Vagina (tissue), 2 donors: ENCODE measurements around the gene ARMC3. TPM values are rescaled to one million over a fixed set of nuclear protein-coding genes. Genes with fewer than 3 reads are reported as not detected.

Experiments used
- DNase-seq, 2 donors: peaks; one replicate each; pipeline ENCODE4 v3.0.0-alpha.2; 2017; ENCODE audit errors: extremely low spot score in 2 of 2
- H3K27ac ChIP-seq: fragments of 200-600 bp; sonication (generic); one replicate; pipeline ENCODE4 v1.5.1; 2019
- H3K27me3 ChIP-seq: fragments of 200-600 bp; sonication (generic); one replicate; pipeline ENCODE4 v1.5.1; 2019
- H3K36me3 ChIP-seq, 2 donors: fragments of 200-600 bp; sonication (generic); one replicate each; pipeline ENCODE4 v1.5.1; 2017 to 2019
- H3K4me1 ChIP-seq: fragments of 200-600 bp; sonication (generic); one replicate; pipeline ENCODE4 v1.5.1; 2019
- H3K4me3 ChIP-seq, 2 donors: fragments of 200-600 bp; sonication (generic); 1 replicate in 1 of 2; 2 replicates in 1 of 2; pipeline ENCODE4 v1.5.1; 2016 to 2019
- H3K9me3 ChIP-seq: fragments of 200-600 bp; sonication (generic); one replicate; pipeline ENCODE4 v1.5.1; 2019
- POLR2A ChIP-seq, 2 donors: fragments of 450-650 bp; IDR thresholded peaks; one replicate each; pipeline ENCODE4 v1.6.1; 2017; ENCODE audit warnings: antibody characterized with exemption in 2 of 2, mild to moderate bottlenecking in 2 of 2, moderate library complexity in 2 of 2
- POLR2AphosphoS5 ChIP-seq, 2 donors: sonication (generic); formaldehyde crosslinking; IDR thresholded peaks; one replicate each; pipeline ENCODE4 v1.9.0; 2017; ENCODE audit warnings: antibody characterized with exemption in 2 of 2, mild to moderate bottlenecking in 2 of 2, low read depth in 1 of 2; ENCODE audit not compliant: insufficient read depth in 1 of 2
- intact Hi-C: fragments of 100-400 bp; cut with DNase I; formaldehyde crosslinking; loops from one replicate; pipeline ENCODE4 v1.15.1; 2023
- total RNA-seq: library from RNA; depleted of rRNA; stranded (reverse); fragments of >200 nt; gene quantifications from one replicate; pipeline ENCODE4 v1.2.3, GENCODE V29; 2016
- TF ChIP-seq, protein P1 (sequence below), 3 experiments: fragments of 450-650 bp in 2 of 3; fragments of 200-600 bp in 1 of 3; sonication (generic) in 1 of 3; IDR thresholded peaks; one replicate each; pipeline ENCODE4 v1.5.1; 2017 to 2019; ENCODE audit warnings: antibody characterized with exemption in 3 of 3, mild to moderate bottlenecking in 2 of 3, moderate library complexity in 2 of 3

Gene ARMC3
- total RNA-seq, 1 donor from 2014 or later = not detected

DNA sequence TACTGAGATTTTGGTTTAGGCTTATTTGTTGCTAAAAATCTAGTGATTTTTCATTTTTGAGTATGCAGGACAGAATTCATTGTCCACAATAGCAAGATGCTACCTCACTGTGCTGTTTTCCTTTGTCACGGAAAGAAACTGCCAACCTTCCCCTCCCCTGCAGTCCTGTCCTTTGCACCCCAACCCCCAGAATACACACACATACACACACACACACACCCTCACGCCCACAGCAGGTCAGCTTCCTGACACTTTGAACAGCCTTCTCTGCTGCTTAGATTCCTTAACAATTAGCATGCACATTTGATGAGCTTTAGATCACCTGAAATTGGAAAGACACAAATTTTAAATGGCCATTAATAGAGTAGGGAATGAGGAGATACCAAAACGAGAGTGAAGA, 32.1 kb downstream of the ARMC3 start:
- intact Hi-C loops = no loop called here
- H3K27me3 ChIP-seq = no peaks in the 10 kb centered on the region
- H3K4me3 ChIP-seq = no peak overlapping the region
- no peaks in the 10 kb centered on the region for H3K4me1 ChIP-seq
- H3K36me3 ChIP-seq = no peaks in the 10 kb centered on the region
- no peaks in the 10 kb centered on the region for H3K9me3 ChIP-seq
- TF ChIP-seq POLR2AphosphoS5 (IDR thresholded peaks at IDR 0.05; ENCODE audit: insufficient read depth in 1 of 2, low read depth in 1 of 2) = no peak
- TF ChIP-seq, protein P1, sequence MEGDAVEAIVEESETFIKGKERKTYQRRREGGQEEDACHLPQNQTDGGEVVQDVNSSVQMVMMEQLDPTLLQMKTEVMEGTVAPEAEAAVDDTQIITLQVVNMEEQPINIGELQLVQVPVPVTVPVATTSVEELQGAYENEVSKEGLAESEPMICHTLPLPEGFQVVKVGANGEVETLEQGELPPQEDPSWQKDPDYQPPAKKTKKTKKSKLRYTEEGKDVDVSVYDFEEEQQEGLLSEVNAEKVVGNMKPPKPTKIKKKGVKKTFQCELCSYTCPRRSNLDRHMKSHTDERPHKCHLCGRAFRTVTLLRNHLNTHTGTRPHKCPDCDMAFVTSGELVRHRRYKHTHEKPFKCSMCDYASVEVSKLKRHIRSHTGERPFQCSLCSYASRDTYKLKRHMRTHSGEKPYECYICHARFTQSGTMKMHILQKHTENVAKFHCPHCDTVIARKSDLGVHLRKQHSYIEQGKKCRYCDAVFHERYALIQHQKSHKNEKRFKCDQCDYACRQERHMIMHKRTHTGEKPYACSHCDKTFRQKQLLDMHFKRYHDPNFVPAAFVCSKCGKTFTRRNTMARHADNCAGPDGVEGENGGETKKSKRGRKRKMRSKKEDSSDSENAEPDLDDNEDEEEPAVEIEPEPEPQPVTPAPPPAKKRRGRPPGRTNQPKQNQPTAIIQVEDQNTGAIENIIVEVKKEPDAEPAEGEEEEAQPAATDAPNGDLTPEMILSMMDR (IDR thresholded peaks at IDR 0.05) = no peak
- no peak for TF ChIP-seq POLR2A (IDR thresholded peaks at IDR 0.05)
- H3K27ac ChIP-seq = no peak overlapping the region
- DNase-seq = no peak

DNA sequence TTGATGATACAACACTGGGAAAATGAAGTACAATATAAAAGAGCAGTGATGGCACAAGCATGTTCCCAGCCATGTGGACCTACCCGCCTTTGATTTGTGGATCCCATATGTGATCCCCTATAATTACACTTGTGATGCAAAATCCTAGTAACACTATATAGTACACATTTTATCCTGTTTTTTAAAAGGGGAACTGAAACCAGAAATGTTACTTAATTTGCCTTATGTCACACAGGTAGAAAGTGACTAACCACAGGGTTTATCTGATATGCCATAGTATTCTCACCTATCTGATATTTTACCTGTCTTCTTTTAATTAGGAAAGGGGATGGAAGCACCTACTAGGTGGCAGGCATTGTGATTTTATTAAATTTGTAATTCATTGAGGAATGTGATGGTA, 35.0 kb downstream of the ARMC3 start:
- intact Hi-C loops = no loop called here
- no peak for DNase-seq
- TF ChIP-seq POLR2A (IDR thresholded peaks at IDR 0.05) = no peak
- no peak for TF ChIP-seq POLR2AphosphoS5 (IDR thresholded peaks at IDR 0.05; ENCODE audit: insufficient read depth in 1 of 2, low read depth in 1 of 2)
- TF ChIP-seq, protein P1 (IDR thresholded peaks at IDR 0.05) = no peak
- Histone ChIP-seq H3K27me3 (no peaks in the 10 kb centered on the region), H3K4me1 (no peaks in the 10 kb centered on the region), H3K27ac (no peak overlapping the region), H3K36me3 (no peaks in the 10 kb centered on the region), H3K4me3 (no peak overlapping the region), H3K9me3 (no peaks in the 10 kb centered on the region)

DNA sequence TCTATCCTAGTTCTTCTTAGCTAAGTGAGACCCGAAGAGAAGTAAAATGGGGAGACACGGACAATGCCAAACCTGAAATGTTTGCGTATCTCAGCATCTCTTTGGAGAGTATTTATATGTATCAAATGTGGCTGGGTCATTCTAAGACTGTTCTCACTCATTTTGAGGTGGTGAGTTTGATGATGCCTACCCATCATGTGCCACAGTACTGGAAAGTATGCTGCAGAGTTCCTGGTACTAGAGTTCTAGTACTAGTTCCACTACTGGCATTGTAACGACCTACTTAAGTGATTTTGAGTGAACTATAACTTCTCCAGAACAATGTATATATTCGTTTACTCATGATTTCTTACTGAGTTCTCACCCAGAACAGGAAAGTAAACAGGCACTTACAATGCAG, 41.9 kb downstream of the ARMC3 start:
- DNase-seq = no peak
- no peak for TF ChIP-seq POLR2AphosphoS5 (IDR thresholded peaks at IDR 0.05; ENCODE audit: insufficient read depth in 1 of 2, low read depth in 1 of 2)
- TF ChIP-seq, protein P1 (IDR thresholded peaks at IDR 0.05) = no peak
- no peak for TF ChIP-seq POLR2A (IDR thresholded peaks at IDR 0.05)
- Histone ChIP-seq H3K4me3 (no peak overlapping the region), H3K9me3 (no peaks in the 10 kb centered on the region), H3K27ac (no peak overlapping the region), H3K27me3 (no peaks in the 10 kb centered on the region), H3K4me1 (no peaks in the 10 kb centered on the region), H3K36me3 (no peaks in the 10 kb centered on the region)
- intact Hi-C loops = no loop called here

DNA sequence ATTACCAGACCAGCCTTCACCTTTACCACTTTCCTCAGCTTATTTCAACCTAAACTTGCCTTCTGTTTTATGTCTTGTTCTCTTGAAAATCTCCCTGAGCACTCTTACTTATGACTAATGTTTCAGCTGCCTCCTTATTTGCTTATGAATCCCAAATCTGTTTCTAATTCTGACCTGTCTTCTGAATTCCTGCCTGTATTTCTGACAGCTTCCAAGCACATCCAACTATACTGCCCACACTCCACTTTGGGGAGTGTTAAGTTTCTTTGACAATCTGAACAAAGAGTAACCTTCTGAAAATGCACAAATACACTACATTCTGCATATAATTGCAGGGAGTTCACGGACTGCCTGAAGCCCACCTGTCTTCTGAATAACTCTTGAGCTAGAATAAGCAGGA, 48.7 kb downstream of the ARMC3 start:
- H3K9me3 ChIP-seq = no peaks in the 10 kb centered on the region
- no peak for TF ChIP-seq POLR2A (IDR thresholded peaks at IDR 0.05)
- TF ChIP-seq POLR2AphosphoS5 (IDR thresholded peaks at IDR 0.05; ENCODE audit: insufficient read depth in 1 of 2, low read depth in 1 of 2) = no peak
- intact Hi-C loops = no loop called here
- H3K36me3 ChIP-seq = no peaks in the 10 kb centered on the region
- H3K27me3 ChIP-seq = no peaks in the 10 kb centered on the region
- DNase-seq = no peak
- H3K27ac ChIP-seq = no peak overlapping the region
- H3K4me1 ChIP-seq = no peaks in the 10 kb centered on the region
- H3K4me3 ChIP-seq = no peak overlapping the region

DNA sequence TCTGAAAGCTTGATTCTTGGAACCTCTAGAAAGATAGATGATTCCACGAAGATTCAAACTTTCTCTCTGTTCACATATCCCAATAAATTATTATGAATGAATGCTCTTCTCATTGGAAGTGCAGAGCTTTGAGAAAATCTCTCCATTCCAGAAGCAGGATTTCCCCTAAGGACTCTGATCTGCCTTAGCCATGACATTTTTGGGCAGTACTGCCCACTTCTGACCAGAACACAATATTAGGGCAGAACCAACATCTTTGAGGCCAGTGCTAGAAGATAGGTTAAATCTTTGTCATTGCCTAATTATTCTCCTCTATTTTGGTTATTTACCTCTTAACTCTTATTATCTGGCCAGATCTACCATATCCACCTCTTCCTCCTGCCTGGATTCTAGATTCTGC, 49.9 kb downstream of the ARMC3 start:
- H3K9me3 ChIP-seq = no peaks in the 10 kb centered on the region
- TF ChIP-seq POLR2AphosphoS5 (IDR thresholded peaks at IDR 0.05; ENCODE audit: insufficient read depth in 1 of 2, low read depth in 1 of 2) = no peak
- TF ChIP-seq, protein P1 (IDR thresholded peaks at IDR 0.05) = no peak
- no peak for TF ChIP-seq POLR2A (IDR thresholded peaks at IDR 0.05)
- H3K4me3 ChIP-seq = no peak overlapping the region
- no peaks in the 10 kb centered on the region for H3K4me1 ChIP-seq
- no peaks in the 10 kb centered on the region for H3K27me3 ChIP-seq
- H3K27ac ChIP-seq = no peak overlapping the region
- no peaks in the 10 kb centered on the region for H3K36me3 ChIP-seq
- intact Hi-C loops = no loop called here
- DNase-seq = no peak
